ENCODE measurements around the gene MRPS18C. TPM values are rescaled to one million over a fixed set of nuclear protein-coding genes. Genes with fewer than 3 reads are reported as not detected.
A peak's percentile ranks its signal among the peaks of the same experiment; 100 is the strongest.

Gene MRPS18C
- total RNA-seq, 3 donors from 2014 or later = 28.9 to 47.8 (median 36.2) TPM

- Histone ChIP-seq H3K4me1 (ENCODE audit: low read depth) (peaks cover 6% of the 10 kb centered on the region), H3K36me3 (ENCODE audit: low read depth) (no peaks in the 10 kb centered on the region), H3K4me3 (peak overlapping the region; percentile 77), H3K9me3 (no peaks in the 10 kb centered on the region)
- ATAC-seq (no peak), DNase-seq (peak in 1 of 3 donors; percentile 8)
- intact Hi-C loops (cut with DNase I, micrococcal nuclease) = no loop called here
- TF ChIP-seq CTCF (IDR thresholded peaks at IDR 0.05) = no peak
Measured at GRCh38 chr4:83454686-83455085, 1.2 kb upstream of the MRPS18C start.

GRCh38 chr4:83456184-83456501 is 285 bp downstream of the MRPS18C start:
- ATAC-seq (no peak), DNase-seq (no peak)
- H3K36me3 ChIP-seq (ENCODE audit: low read depth) = peaks cover 3% of the 10 kb centered on the region
- intact Hi-C loops (cut with DNase I, micrococcal nuclease) = no loop called here
- peak overlapping the region; percentile 77 for H3K4me3 ChIP-seq
- peaks cover 6% of the 10 kb centered on the region for H3K4me1 ChIP-seq (ENCODE audit: low read depth)
- TF ChIP-seq CTCF (IDR thresholded peaks at IDR 0.05) = no peak
- H3K9me3 ChIP-seq = no peaks in the 10 kb centered on the region

GRCh38 chr4:83473423-83473822 is 17.6 kb downstream of the MRPS18C start:
- Histone ChIP-seq H3K36me3 (ENCODE audit: low read depth) (no peaks in the 10 kb centered on the region), H3K4me3 (no peak overlapping the region), H3K4me1 (ENCODE audit: low read depth) (no peaks in the 10 kb centered on the region), H3K9me3 (no peaks in the 10 kb centered on the region)
- ATAC-seq (no peak), DNase-seq (no peak)
- no peak for TF ChIP-seq CTCF (IDR thresholded peaks at IDR 0.05)
- intact Hi-C loops (cut with DNase I, micrococcal nuclease) = no loop called here

DNA sequence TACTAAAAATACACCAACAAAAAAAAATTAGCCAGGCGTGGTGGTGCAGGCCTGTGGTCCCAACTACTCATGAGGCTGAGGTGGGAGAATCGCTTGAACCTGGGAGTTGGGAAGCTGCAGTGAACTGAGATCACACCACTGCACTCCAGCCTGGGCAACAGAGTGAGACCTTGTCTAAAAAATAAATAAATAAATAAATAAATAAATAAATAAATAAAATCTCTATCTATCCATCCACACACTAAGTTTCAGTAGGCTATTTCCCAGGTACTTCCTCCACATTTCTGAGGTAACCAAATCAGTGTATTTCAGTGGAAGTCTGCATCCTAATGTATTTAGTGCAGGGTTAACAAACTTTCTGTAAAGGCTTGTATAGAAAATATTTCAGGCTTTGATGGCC is 18.1 kb downstream of the MRPS18C start:
- ATAC-seq (no peak), DNase-seq (no peak)
- intact Hi-C loops (cut with DNase I, micrococcal nuclease) = no loop called here
- TF ChIP-seq CTCF (IDR thresholded peaks at IDR 0.05) = no peak
- H3K4me3 ChIP-seq = no peak overlapping the region
- no peaks in the 10 kb centered on the region for H3K36me3 ChIP-seq (ENCODE audit: low read depth)
- H3K9me3 ChIP-seq = no peaks in the 10 kb centered on the region
- no peaks in the 10 kb centered on the region for H3K4me1 ChIP-seq (ENCODE audit: low read depth)

GRCh38 chr4:83484500-83485461 is 28.9 kb downstream of the MRPS18C start, which contains the start of gene ABRAXAS1:
Gene ABRAXAS1, minus strand, starts transcription at chr4:83485100. Its CDS starts 28 bp downstream, at chr4:83485072.
- no peaks in the 10 kb centered on the region for H3K4me1 ChIP-seq (ENCODE audit: low read depth)
- intact Hi-C loops (cut with DNase I, micrococcal nuclease) = no loop called here
- H3K36me3 ChIP-seq (ENCODE audit: low read depth) = no peaks in the 10 kb centered on the region
- ATAC-seq (peak; percentile 100), DNase-seq (peak; percentile 94 to 97 (median 96))
- no peaks in the 10 kb centered on the region for H3K9me3 ChIP-seq
- H3K4me3 ChIP-seq = peak within 1 kb of the TSS; percentile 44
- no peak for TF ChIP-seq CTCF (IDR thresholded peaks at IDR 0.05)
